Thoracic aorta (tissue), 2 donors: Measurements from ENCODE around the gene PCGF3. TPM values are rescaled to one million over a fixed set of nuclear protein-coding genes. Genes with fewer than 3 reads are reported as not detected.

Experiments used
- ATAC-seq: fragments of 150-250 bp; one replicate; pipeline ENCODE4 v1.8.0; 2017; ENCODE audit warnings: low read depth; ENCODE audit not compliant: insufficient number of reproducible peaks, low FRiP score
- DNase-seq: peaks from one replicate; pipeline ENCODE4 v3.0.0-alpha.2; 2020; ENCODE audit warnings: low spot score
- H3K27ac ChIP-seq, 2 donors: fragments of 200-600 bp; sonication (generic); 1 replicate in 1 of 2; 2 replicates in 1 of 2; pipeline ENCODE4 v1.5.1; 2016; ENCODE audit warnings: mild to moderate bottlenecking in 2 of 2, moderate library complexity in 2 of 2
- H3K27me3 ChIP-seq: fragments of 200-600 bp; sonication (generic); replicated peaks from 2 replicates; pipeline ENCODE4 v1.6.0; 2016; ENCODE audit warnings: mild to moderate bottlenecking; ENCODE audit not compliant: insufficient read depth
- H3K36me3 ChIP-seq: fragments of 200-600 bp; sonication (generic); one replicate; pipeline ENCODE4 v1.5.1; 2016
- H3K4me1 ChIP-seq, 2 donors: fragments of 200-600 bp; sonication (generic); 1 replicate in 1 of 2; 2 replicates in 1 of 2; pipeline versions ENCODE4 v1.5.1 to v1.6.0; 2016; ENCODE audit warnings: low read depth in 2 of 2, mild to moderate bottlenecking in 1 of 2; ENCODE audit not compliant: control insufficient read depth in 1 of 2
- H3K4me3 ChIP-seq: fragments of 200-600 bp; sonication (generic); 2 replicates; pipeline ENCODE4 v1.5.1; 2016; ENCODE audit warnings: mild to moderate bottlenecking
- H3K9me3 ChIP-seq: fragments of 200-600 bp; sonication (generic); 2 replicates; pipeline ENCODE4 v1.5.1; 2016
- total RNA-seq, 2 donors: library from RNA; depleted of rRNA; stranded (reverse); fragments of >200 nt; gene quantifications; one replicate each; pipeline versions ENCODE4 v1.1.0 to v1.2.3, GENCODE V29; 2016
- TF ChIP-seq, protein P1 (sequence below): fragments of 200-600 bp; sonication (generic); IDR thresholded peaks from one replicate; pipeline ENCODE4 v1.5.1; 2019; ENCODE audit warnings: antibody characterized with exemption

PCGF3 gene
- total RNA-seq, 2 donors from 2014 or later, result 50.4 to 83.2 TPM

DNA sequence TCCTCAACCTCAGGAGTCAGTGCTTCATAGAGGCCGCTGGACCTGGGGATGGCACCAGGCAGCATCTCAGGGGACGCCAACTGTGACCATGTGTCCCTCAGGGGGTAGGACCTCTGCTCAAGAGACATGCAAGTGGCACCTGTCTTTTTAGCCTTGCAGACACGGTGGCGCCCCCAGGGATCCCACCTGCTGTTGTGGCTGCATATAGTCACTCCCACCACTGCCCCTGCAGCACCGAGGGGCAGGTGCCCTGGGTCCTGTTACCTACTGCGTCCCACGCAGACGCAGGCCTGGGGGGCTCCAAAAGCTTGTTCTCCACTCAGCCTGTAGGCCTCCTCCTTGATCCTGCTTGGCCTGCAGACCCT lies 28.8 kb upstream of the PCGF3 start:
- no peak overlapping the region for H3K27ac ChIP-seq
- H3K9me3 ChIP-seq, result no peaks in the 10 kb centered on the region
- DNase-seq (no peak), ATAC-seq (no peak)
- H3K4me1 ChIP-seq, result peaks cover 18 to 25% of the 10 kb centered on the region in 2 donors
- no peaks in the 10 kb centered on the region for H3K27me3 ChIP-seq
- no peak overlapping the region for H3K4me3 ChIP-seq
- TF ChIP-seq, protein P1, sequence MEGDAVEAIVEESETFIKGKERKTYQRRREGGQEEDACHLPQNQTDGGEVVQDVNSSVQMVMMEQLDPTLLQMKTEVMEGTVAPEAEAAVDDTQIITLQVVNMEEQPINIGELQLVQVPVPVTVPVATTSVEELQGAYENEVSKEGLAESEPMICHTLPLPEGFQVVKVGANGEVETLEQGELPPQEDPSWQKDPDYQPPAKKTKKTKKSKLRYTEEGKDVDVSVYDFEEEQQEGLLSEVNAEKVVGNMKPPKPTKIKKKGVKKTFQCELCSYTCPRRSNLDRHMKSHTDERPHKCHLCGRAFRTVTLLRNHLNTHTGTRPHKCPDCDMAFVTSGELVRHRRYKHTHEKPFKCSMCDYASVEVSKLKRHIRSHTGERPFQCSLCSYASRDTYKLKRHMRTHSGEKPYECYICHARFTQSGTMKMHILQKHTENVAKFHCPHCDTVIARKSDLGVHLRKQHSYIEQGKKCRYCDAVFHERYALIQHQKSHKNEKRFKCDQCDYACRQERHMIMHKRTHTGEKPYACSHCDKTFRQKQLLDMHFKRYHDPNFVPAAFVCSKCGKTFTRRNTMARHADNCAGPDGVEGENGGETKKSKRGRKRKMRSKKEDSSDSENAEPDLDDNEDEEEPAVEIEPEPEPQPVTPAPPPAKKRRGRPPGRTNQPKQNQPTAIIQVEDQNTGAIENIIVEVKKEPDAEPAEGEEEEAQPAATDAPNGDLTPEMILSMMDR, result no peak
- peaks cover 6% of the 10 kb centered on the region for H3K36me3 ChIP-seq

DNA sequence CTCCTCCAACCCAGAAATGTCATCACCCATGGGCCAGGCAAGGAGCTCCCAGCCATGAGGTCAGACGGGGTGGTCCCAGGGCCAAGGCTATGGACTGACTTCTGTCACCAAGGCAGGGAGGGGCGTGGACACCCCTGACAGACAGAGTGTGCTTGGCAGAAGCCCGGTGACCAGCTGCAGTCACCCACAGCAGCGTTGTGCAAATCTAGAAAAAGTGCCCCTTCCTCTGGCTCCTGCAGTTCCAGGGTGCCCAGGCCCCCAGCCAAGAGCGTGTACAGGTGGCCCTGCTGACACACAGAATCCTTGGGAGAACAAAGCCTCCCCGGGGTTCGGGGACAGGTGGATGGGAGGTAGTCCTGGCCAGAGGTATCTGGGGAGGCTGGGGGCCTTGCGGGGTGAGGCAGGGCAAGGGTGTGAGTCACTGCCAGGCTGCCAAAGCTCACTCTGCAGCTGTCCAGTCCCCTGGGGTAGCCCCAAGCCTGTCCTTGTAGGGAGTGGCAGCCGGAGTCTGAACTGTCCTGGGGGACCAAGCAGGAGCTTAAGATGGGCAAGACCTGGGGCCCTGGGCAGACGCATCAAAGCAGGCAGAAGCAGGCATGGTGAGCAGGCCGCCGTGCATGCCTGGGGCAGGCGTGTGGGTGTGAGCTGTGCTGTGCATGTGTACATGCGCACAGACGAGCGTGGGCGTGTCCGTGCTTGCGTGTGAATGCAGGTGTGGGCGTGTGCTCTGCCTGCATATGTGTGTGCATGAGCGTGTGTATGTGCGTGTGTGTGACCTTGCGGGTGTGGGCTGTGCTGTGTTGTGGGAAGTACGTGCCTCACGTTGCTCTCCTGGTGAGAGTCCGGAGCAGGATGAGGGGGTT lies 28.0 kb upstream of the PCGF3 start:
- no peak overlapping the region for H3K27ac ChIP-seq
- no peaks in the 10 kb centered on the region for H3K9me3 ChIP-seq
- TF ChIP-seq, protein P1, result no peak
- H3K36me3 ChIP-seq, result no peaks in the 10 kb centered on the region
- DNase-seq (no peak), ATAC-seq (no peak)
- peaks cover 18 to 25% of the 10 kb centered on the region in 2 donors for H3K4me1 ChIP-seq
- no peak overlapping the region for H3K4me3 ChIP-seq
- H3K27me3 ChIP-seq, result no peaks in the 10 kb centered on the region

DNA sequence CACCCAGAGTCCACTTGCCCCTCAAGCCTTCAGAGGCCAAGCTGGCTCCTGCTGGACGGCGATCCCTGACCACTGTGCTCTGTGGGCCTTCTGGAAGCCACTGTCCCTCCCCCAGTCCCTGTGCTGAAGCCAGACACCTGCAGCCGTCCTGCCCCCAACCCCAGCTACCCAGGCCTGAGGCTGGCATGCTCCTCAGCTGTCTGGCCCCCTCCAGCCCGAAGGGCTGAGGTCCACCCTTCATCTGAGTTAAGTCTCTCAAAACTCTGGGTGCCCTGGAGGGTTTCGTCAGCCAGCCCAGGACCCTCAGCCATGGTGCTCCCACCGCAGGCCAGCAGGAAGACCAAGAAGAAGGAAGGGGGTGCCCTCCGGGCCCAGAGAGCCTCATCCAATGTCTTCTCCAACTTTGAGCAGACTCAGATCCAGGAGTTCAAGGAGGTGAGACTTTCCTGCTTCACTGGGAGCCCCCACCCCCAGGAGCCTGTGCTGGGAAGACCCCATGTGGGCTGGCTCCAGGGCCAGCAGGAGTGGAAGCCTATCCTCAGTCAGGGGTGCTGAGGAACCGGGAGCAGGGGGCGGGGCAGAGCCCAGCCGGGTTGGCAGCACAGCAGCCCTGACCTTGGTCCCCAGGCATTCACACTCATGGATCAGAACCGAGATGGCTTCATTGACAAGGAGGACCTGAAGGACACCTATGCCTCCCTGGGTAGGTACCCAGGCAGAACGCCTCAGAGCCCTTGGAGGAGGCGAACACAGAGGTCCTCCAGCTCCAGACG lies 27.1 kb upstream of the PCGF3 start:
- no peak overlapping the region for H3K27ac ChIP-seq
- ATAC-seq, result no peak
- no peaks in the 10 kb centered on the region for H3K9me3 ChIP-seq
- TF ChIP-seq, protein P1, result no peak
- H3K4me1 ChIP-seq, result peaks cover 14 to 18% of the 10 kb centered on the region in 2 donors
- H3K4me3 ChIP-seq, result no peak overlapping the region
- no peaks in the 10 kb centered on the region for H3K27me3 ChIP-seq
- DNase-seq, result no peak
- H3K36me3 ChIP-seq, result no peaks in the 10 kb centered on the region

DNA sequence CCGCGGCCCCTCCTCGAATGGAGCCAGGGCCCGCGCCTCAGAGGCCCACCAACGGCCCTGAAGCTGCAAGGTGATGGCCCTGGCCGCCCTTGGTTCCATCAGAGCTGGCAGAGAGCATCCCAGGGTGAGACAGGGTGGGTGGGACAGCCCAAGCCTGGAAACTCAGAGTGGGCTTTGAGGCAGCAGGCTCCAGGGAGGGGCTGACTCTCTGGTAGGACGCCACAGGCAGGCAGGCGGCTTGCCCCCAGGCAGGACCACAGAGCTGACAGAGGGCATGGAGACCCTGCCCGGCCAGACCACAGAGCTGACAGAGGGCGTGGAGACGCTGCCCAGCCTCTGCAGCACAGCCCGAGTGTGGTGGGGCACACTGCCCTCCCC lies 26.5 kb upstream of the PCGF3 start:
- H3K4me1 ChIP-seq, result peaks cover 12 to 16% of the 10 kb centered on the region in 2 donors
- H3K36me3 ChIP-seq, result no peaks in the 10 kb centered on the region
- TF ChIP-seq, protein P1, result no peak
- DNase-seq, result no peak
- no peaks in the 10 kb centered on the region for H3K27me3 ChIP-seq
- ATAC-seq, result no peak
- H3K4me3 ChIP-seq, result no peak overlapping the region
- no peaks in the 10 kb centered on the region for H3K9me3 ChIP-seq
- no peak overlapping the region for H3K27ac ChIP-seq

DNA sequence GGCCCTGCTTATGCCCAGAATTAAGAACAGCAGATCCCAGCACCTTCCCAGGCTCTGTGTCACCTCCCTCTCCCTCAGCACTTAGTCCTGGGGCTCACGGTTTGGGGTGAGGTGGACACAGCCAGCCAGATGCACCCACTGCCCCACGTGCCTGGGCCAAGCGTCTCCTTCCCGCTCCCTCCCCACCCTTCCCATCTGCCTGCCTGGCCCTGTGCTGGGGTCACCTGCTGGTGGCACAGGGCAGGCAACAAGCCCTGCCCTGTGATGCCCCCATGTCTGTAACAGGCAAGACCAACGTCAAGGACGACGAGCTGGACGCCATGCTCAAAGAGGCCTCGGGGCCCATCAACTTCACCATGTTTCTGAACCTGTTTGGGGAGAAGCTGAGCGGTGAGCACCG lies 26.0 kb upstream of the PCGF3 start:
- Histone ChIP-seq H3K27me3 (no peaks in the 10 kb centered on the region), H3K4me1 (peaks cover 12 to 16% of the 10 kb centered on the region in 2 donors), H3K27ac (no peak overlapping the region), H3K9me3 (no peaks in the 10 kb centered on the region), H3K36me3 (no peaks in the 10 kb centered on the region), H3K4me3 (no peak overlapping the region)
- no peak for ATAC-seq
- TF ChIP-seq, protein P1, result no peak
- DNase-seq, result no peak
